Kidney (tissue), 14 donors: Measurements from ENCODE around the gene QSOX2. TPM values are rescaled to one million over a fixed set of nuclear protein-coding genes. Genes with fewer than 3 reads are reported as not detected.

Source experiments
- DNase-seq, 5 donors: peaks; one replicate each; pipeline ENCODE4 v3.0.0-alpha.2; 2013 to 2020
- FAIRE-seq: peaks from 2 replicates; lab custom pipeline; 2012; peaks lifted over from hg19 to GRCh38; lab: Jason Lieb, UNC
- H3K27ac ChIP-seq, 2 donors: one replicate each; pipeline ENCODE4 v1.7.0; 2013; ENCODE audit warnings: low read depth in 2 of 2, low read length in 2 of 2, inconsistent platforms in 1 of 2
- H3K27me3 ChIP-seq: one replicate; pipeline ENCODE4 v1.7.1; 2013; ENCODE audit warnings: low read length, inconsistent platforms; ENCODE audit not compliant: control insufficient read depth, insufficient read depth
- H3K36me3 ChIP-seq, 3 donors: one replicate each; pipeline versions ENCODE4 v1.7.0 to v1.7.1; 2013; ENCODE audit warnings: low read length in 3 of 3, control low read depth in 1 of 3, inconsistent platforms in 1 of 3; ENCODE audit not compliant: insufficient read depth in 3 of 3, control insufficient read depth in 2 of 3
- H3K4me1 ChIP-seq, 3 donors: one replicate each; pipeline versions ENCODE4 v1.7.0 to v1.7.1; 2013; ENCODE audit warnings: low read length in 3 of 3, inconsistent platforms in 1 of 3, low read depth in 1 of 3; ENCODE audit not compliant: control insufficient read depth in 2 of 3, insufficient read depth in 2 of 3
- H3K4me3 ChIP-seq, 3 donors: one replicate each; pipeline versions ENCODE4 v1.7.0 to v1.8.1; 2013; ENCODE audit warnings: low read length in 3 of 3, control low read depth in 1 of 3, inconsistent platforms in 1 of 3
- H3K9ac ChIP-seq, 3 donors: one replicate each; pipeline versions ENCODE4 v1.7.0 to v1.7.1; 2013; ENCODE audit warnings: low read length in 3 of 3, control low read depth in 1 of 3, inconsistent platforms in 1 of 3
- H3K9me3 ChIP-seq, 3 donors: one replicate each; pipeline versions ENCODE4 v1.7.0 to v1.7.1; 2013; ENCODE audit warnings: low read length in 3 of 3, control low read depth in 1 of 3, inconsistent platforms in 1 of 3; ENCODE audit not compliant: control insufficient read depth in 2 of 3, insufficient read depth in 1 of 3
- CTCF ChIP-seq: IDR thresholded peaks from 3 replicates; pipeline ENCODE4 v1.5.1; 2012; ENCODE audit warnings: mild to moderate bottlenecking, moderate library complexity, borderline replicate concordance; ENCODE audit not compliant: insufficient read depth; ENCODE audit errors: extremely low read depth
- intact Hi-C: fragments of 100-400 bp; cut with DNase I; formaldehyde crosslinking; loops from one replicate; pipeline ENCODE4 v1.11.1; 2022
- polyA plus RNA-seq: library from polyadenylated mRNA; stranded (reverse); fragments of 350-450 nt; fragmentation: Illumina TruSeq; extraction: RNeasy Lipid Tissue Mini Kit (QIAGEN cat#74804); gene quantifications from one replicate; pipeline ENCODE4 v1.2.3, GENCODE V29; 2014; ENCODE audit warnings: low read depth, low replicate concordance; ENCODE audit not compliant: insufficient read depth
- total RNA-seq: library from RNA; stranded (reverse); fragmentation: NEBNext Ultra II Directional; extraction: Animal tissue kit (Norgen Biotek cat#: 25700); gene quantifications from one replicate; pipeline ENCODE4 v1.2.1, GENCODE V29; 2021
- donor health status: control.
- donor health status: control.
- donor health status: control.
- donor health status: control.
- donor health status: control.
- donor health status: DM: yes; HTN: yes; CAD: no.
- donor health status: Normal renal cell carcinoma (clear cell type).

Gene QSOX2
- total and polyA plus RNA-seq, 2 donors from 2014 or later = 4.0 to 10.1 TPM

GRCh38 chr9:136170006-136170901, 75.4 kb downstream of the QSOX2 start:
- intact Hi-C loops = no loop called here
- no peaks in the 10 kb centered on the region for H3K36me3 ChIP-seq
- H3K27me3 ChIP-seq = no peaks in the 10 kb centered on the region
- no peak overlapping the region for H3K9ac ChIP-seq
- TF ChIP-seq CTCF = peak; percentile 77
- H3K9me3 ChIP-seq = no peaks in the 10 kb centered on the region
- no peaks in the 10 kb centered on the region for H3K4me1 ChIP-seq
- H3K4me3 ChIP-seq = no peak overlapping the region
- FAIRE-seq (no peak), DNase-seq (peak in 1 of 5 donors; percentile 49)
- no peak overlapping the region for H3K27ac ChIP-seq

- no peaks in the 10 kb centered on the region for H3K27me3 ChIP-seq
- FAIRE-seq (no peak), DNase-seq (peak in 2 of 5 donors; percentile 59 to 66)
- intact Hi-C loops = no loop called here
- H3K36me3 ChIP-seq = no peaks in the 10 kb centered on the region
- no peaks in the 10 kb centered on the region for H3K4me1 ChIP-seq
- no peak overlapping the region for H3K9ac ChIP-seq
- H3K9me3 ChIP-seq = no peaks in the 10 kb centered on the region
- no peak overlapping the region for H3K4me3 ChIP-seq
- TF ChIP-seq CTCF = no peak
- H3K27ac ChIP-seq = no peak overlapping the region
Measured at GRCh38 chr9:136169495-136169894, 76.1 kb downstream of the QSOX2 start.

GRCh38 chr9:136163248-136163850, 82.3 kb downstream of the QSOX2 start:
- no peaks in the 10 kb centered on the region for H3K27me3 ChIP-seq
- DNase-seq (no peak), FAIRE-seq (no peak)
- TF ChIP-seq CTCF = no peak
- no peaks in the 10 kb centered on the region for H3K4me1 ChIP-seq
- intact Hi-C loops = no loop called here
- no peaks in the 10 kb centered on the region for H3K36me3 ChIP-seq
- peaks cover 0 to 4% (median 0%) of the 10 kb centered on the region in 3 donors for H3K9me3 ChIP-seq
- no peak overlapping the region for H3K4me3 ChIP-seq
- H3K9ac ChIP-seq = no peak overlapping the region
- no peak overlapping the region for H3K27ac ChIP-seq
